Left lung (tissue), 10 donors: ENCODE data around the gene RAB22A. TPM values are rescaled to one million over a fixed set of nuclear protein-coding genes. Genes with fewer than 3 reads are reported as not detected.

Experiments used
- ATAC-seq: fragments of 200-7000 bp; cut with Tn5 transposase; one replicate; pipeline ENCODE4 v1.9.1; 2020; ENCODE audit warnings: moderate library complexity
- DNase-seq, 4 donors: peaks; one replicate each; pipeline ENCODE4 v3.0.0-alpha.2; 2013 to 2020
- H3K27ac ChIP-seq, 2 donors: fragments of 200-600 bp; sonication (generic) in 1 of 2; one replicate each; pipeline versions ENCODE4 v1.5.0 to v1.8.0; 2020 to 2021
- H3K27me3 ChIP-seq, 2 donors: fragments of 200-600 bp; sonication (generic) in 1 of 2; one replicate each; pipeline versions ENCODE4 v1.5.0 to v1.8.0; 2020 to 2021
- H3K36me3 ChIP-seq, 2 donors: fragments of 200-600 bp; sonication (generic) in 1 of 2; one replicate each; pipeline versions ENCODE4 v1.5.0 to v1.8.0; 2020 to 2021
- H3K4me1 ChIP-seq, 2 donors: fragments of 200-600 bp; one replicate each; pipeline ENCODE4 v1.8.0; 2021
- H3K4me3 ChIP-seq, 2 donors: fragments of 200-600 bp; sonication (generic) in 1 of 2; one replicate each; pipeline versions ENCODE4 v1.5.0 to v1.8.0; 2020 to 2021; ENCODE audit warnings: mild to moderate bottlenecking in 1 of 2
- H3K9me3 ChIP-seq, 2 donors: fragments of 200-600 bp; sonication (generic) in 1 of 2; one replicate each; pipeline versions ENCODE4 v1.5.0 to v1.8.0; 2020 to 2021
- intact Hi-C, 2 donors: fragments of 100-400 bp; cut with DNase I; formaldehyde crosslinking; loops; one replicate each; pipeline versions ENCODE4 v1.11.2 to v1.14.2; 2022
- polyA plus RNA-seq, 6 donors: library from polyadenylated mRNA; unstranded; fragments of 120-200 nt; gene quantifications; one replicate each; pipeline ENCODE4 v1.2.1, GENCODE V29; 2013; ENCODE audit not compliant: insufficient read length in 6 of 6
- total RNA-seq, 2 donors: library from RNA; stranded (reverse); fragmentation: NEBNext Ultra II Directional; extraction: Animal tissue kit (Norgen Biotek cat#: 25700); gene quantifications; one replicate each; pipeline ENCODE4 v1.2.1, GENCODE V29; 2021
- TF ChIP-seq, protein P1 (sequence below), 2 donors: fragments of 200-600 bp; sonication (generic) in 1 of 2; IDR thresholded peaks; one replicate each; pipeline versions ENCODE4 v1.5.0 to v1.8.0; 2021; ENCODE audit warnings: antibody characterized with exemption in 2 of 2
- donor health status: DM: no; HTN: yes; CAD: no.
- donor health status: DM: no; HTN: no; CAD: no.

The RAB22A gene
- total and polyA plus RNA-seq, 8 donors: 17.3 to 26.2 (median 19.3) TPM

DNA sequence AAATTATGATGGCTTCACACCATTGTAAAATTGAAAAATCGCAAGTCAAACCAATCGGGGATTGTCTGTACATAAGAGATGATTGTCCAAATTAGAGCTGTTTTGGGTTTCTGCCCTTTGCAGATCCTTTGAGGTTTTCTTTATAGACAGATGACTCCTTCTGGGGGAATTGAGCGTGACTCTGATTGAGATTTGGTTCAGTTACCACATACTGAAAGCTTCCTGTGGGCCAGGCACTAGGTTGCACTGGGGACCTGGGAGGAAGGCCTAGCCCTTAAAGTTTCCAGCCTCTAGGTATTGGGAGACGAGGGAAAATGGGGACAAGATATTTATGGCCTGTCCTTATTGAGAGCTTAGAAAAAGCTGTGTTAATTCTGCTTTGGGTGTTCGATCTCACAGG lies 88.7 kb downstream of the RAB22A start:
- Histone ChIP-seq H3K9me3 (no peaks in the 10 kb centered on the region), H3K27me3 (no peaks in the 10 kb centered on the region), H3K4me3 (no peak overlapping the region), H3K36me3 (peaks cover 0 to 6% of the 10 kb centered on the region in 2 donors), H3K27ac (no peak overlapping the region), H3K4me1 (peaks cover 0 to 53% of the 10 kb centered on the region in 2 donors)
- DNase-seq: no peak
- intact Hi-C loops: no loop called here
- TF ChIP-seq, protein P1, sequence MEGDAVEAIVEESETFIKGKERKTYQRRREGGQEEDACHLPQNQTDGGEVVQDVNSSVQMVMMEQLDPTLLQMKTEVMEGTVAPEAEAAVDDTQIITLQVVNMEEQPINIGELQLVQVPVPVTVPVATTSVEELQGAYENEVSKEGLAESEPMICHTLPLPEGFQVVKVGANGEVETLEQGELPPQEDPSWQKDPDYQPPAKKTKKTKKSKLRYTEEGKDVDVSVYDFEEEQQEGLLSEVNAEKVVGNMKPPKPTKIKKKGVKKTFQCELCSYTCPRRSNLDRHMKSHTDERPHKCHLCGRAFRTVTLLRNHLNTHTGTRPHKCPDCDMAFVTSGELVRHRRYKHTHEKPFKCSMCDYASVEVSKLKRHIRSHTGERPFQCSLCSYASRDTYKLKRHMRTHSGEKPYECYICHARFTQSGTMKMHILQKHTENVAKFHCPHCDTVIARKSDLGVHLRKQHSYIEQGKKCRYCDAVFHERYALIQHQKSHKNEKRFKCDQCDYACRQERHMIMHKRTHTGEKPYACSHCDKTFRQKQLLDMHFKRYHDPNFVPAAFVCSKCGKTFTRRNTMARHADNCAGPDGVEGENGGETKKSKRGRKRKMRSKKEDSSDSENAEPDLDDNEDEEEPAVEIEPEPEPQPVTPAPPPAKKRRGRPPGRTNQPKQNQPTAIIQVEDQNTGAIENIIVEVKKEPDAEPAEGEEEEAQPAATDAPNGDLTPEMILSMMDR (IDR thresholded peaks at IDR 0.05): no peak
- no peak for ATAC-seq

DNA sequence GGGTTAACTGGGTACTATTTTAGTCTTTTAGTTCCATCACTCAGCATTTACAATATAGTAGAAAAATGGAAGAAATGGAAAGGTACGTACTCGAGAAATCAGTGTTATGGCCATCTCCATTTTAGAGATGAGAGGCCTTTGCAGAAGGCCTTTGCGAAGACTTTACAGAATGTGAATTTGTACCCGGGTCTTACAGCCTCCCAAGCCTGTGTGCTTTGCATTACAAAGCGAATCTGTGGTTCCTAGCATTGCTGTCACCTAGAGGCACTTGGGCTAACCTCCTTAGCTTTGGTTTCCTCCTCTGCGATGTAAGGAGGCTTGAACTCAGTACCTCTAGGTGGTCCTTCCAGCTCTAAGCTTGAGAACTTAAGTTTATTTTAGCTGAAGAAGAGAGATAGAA lies 90.4 kb downstream of the RAB22A start:
- DNase-seq (no peak), ATAC-seq (no peak)
- peaks cover 0 to 43% of the 10 kb centered on the region in 2 donors for H3K4me1 ChIP-seq
- no peaks in the 10 kb centered on the region for H3K36me3 ChIP-seq
- no peaks in the 10 kb centered on the region for H3K9me3 ChIP-seq
- H3K27me3 ChIP-seq: no peaks in the 10 kb centered on the region
- H3K4me3 ChIP-seq: no peak overlapping the region
- intact Hi-C loops: no loop called here
- H3K27ac ChIP-seq: no peak overlapping the region
- TF ChIP-seq, protein P1 (IDR thresholded peaks at IDR 0.05): no peak

DNA sequence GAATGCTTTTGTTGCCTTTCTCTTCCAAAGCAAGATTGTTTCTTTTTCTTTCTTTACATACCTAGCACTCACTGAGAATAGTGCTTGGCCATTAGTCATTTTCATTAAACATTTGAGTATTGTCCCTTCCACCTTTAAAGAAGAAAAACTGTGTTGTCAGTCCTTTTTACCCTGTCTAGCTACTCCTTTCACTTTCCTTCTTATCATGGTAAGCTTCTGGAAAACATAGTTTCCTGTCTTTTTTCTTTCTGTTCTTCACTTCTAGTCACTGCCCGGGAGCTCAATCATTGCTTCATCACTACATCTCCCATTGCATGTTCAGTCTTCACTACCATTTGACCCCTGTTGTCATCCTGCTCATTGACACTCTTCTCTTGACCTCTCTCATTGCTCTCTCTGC lies 91.6 kb downstream of the RAB22A start:
- ATAC-seq: no peak
- DNase-seq: no peak
- TF ChIP-seq, protein P1 (IDR thresholded peaks at IDR 0.05): no peak
- H3K9me3 ChIP-seq: no peaks in the 10 kb centered on the region
- intact Hi-C loops: no loop called here
- no peaks in the 10 kb centered on the region for H3K36me3 ChIP-seq
- no peaks in the 10 kb centered on the region for H3K27me3 ChIP-seq
- H3K4me1 ChIP-seq: peaks cover 0 to 43% of the 10 kb centered on the region in 2 donors
- no peak overlapping the region for H3K4me3 ChIP-seq
- no peak overlapping the region for H3K27ac ChIP-seq

DNA sequence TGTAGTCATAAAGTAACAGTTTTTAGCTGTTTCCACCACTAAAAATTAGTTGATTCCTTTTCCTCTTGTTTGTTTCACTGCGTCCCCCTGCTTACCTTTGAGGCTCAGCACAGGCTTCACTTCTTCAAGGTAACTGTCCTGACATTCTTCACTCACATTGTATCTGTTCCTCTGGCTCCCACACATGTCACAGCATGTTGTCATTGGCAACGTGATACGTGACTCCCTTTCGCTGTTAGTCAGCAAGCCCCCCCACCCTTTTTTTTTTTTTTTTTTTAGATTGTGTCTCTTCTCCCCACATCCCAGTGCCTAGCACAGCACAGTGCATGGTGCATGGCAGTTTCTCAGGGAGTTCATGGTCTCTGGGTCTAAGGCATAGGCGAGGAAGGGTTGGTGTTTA lies 92.8 kb downstream of the RAB22A start:
- H3K9me3 ChIP-seq: no peaks in the 10 kb centered on the region
- intact Hi-C loops: no loop called here
- H3K36me3 ChIP-seq: no peaks in the 10 kb centered on the region
- H3K4me1 ChIP-seq: peaks cover 0 to 39% of the 10 kb centered on the region in 2 donors
- ATAC-seq (no peak), DNase-seq (no peak)
- TF ChIP-seq, protein P1 (IDR thresholded peaks at IDR 0.05): no peak
- no peak overlapping the region for H3K4me3 ChIP-seq
- no peak overlapping the region for H3K27ac ChIP-seq
- no peaks in the 10 kb centered on the region for H3K27me3 ChIP-seq

DNA sequence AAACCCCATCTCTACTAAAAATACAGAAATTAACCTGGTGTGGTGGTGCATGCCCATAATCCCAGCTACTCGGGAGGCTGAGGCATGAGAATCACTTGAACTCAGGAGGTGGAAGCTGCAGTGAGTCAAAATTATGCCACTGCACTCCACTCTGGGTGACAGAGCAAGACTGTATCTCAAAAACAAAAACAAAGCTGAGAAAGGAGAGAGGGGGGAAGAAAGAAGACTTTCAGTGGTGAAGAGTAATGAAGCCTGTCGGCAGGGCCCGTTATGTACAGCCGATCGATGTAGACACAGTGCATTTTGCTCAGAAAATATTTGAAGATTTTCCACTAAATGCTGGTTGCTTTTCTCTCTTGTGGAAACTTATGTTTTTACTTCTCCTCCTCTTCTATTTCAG lies 93.3 kb downstream of the RAB22A start:
- Histone ChIP-seq H3K4me1 (peaks cover 0 to 43% of the 10 kb centered on the region in 2 donors), H3K36me3 (no peaks in the 10 kb centered on the region), H3K9me3 (no peaks in the 10 kb centered on the region), H3K27ac (no peak overlapping the region), H3K4me3 (no peak overlapping the region), H3K27me3 (no peaks in the 10 kb centered on the region)
- intact Hi-C loops: no loop called here
- ATAC-seq (no peak), DNase-seq (no peak)
- TF ChIP-seq, protein P1 (IDR thresholded peaks at IDR 0.05): no peak
